K562 (cell line): ENCODE measurements around the gene WWC2. TPM values are rescaled to one million over a fixed set of nuclear protein-coding genes. Genes with fewer than 3 reads are reported as not detected.

ENCODE experiments used
- ATAC-seq: fragments of 200-7000 bp; cut with Tn5 transposase; 3 replicates; pipeline ENCODE4 v1.9.1; 2020; ENCODE audit warnings: moderate library complexity
- BruUV-seq: library from RNA; stranded (reverse); fragments of 400-500 nt; replicated peaks from 2 replicates; lab custom pipeline; 2021; lab: Mats Ljungman, UMichigan
- CTCF ChIA-PET: fragments of 300-600 bp; formaldehyde crosslinking; extraction: SDS; loops from one replicate; lab custom pipeline; 2021; ENCODE audit warnings: low intra/inter-chr PET ratio; lab: Yijun Ruan, JAX
- POLR2A ChIA-PET: fragments of 300-600, 350-650 bp; sonication (Branson Sonifier 250); formaldehyde crosslinking; extraction: SDS; loops from one replicate; lab custom pipeline; 2021; ENCODE audit warnings: antibody characterized with exemption, inconsistent platforms; lab: Yijun Ruan, JAX
- DNase-seq, 4 experiments: peaks; one replicate each; pipeline versions ENCODE4 v3.0.0 to v3.0.0-alpha.2; 2011 to 2018; ENCODE audit warnings: low spot score in 3 of 4, mixed read lengths in 3 of 4; ENCODE audit errors: extremely low read depth in 1 of 4
- FAIRE-seq: peaks from 2 replicates; lab custom pipeline; 2011; peaks lifted over from hg19 to GRCh38; lab: Jason Lieb, UNC
- H2AFZ ChIP-seq: 2 replicates; pipeline ENCODE4 v1.6.0; 2011; ENCODE audit warnings: low read depth, low read length, control low read depth, inconsistent platforms
- H3K27ac ChIP-seq: fragments of 200-600 bp; 3 replicates; pipeline ENCODE4 v1.8.0; 2011; ENCODE audit warnings: low read depth, mild to moderate bottlenecking, control low read depth, inconsistent platforms, low read length, moderate library complexity, mixed read lengths; ENCODE audit errors: extremely low read depth
- H3K27me3 ChIP-seq, 2 experiments: fragments of 300-600 bp in 1 of 2; 2 replicates in 1 of 2; 3 replicates in 1 of 2; pipeline versions ENCODE4 v1.6.0 to v1.8.0; 2011; ENCODE audit warnings: inconsistent platforms in 2 of 2, low read length in 2 of 2, mild to moderate bottlenecking in 1 of 2, mixed read lengths in 1 of 2, moderate library complexity in 1 of 2; ENCODE audit not compliant: control insufficient read depth in 2 of 2, insufficient read depth in 2 of 2
- H3K36me3 ChIP-seq: fragments of 300-600 bp; 3 replicates; pipeline ENCODE4 v1.8.0; 2011; ENCODE audit warnings: mild to moderate bottlenecking, low read length, inconsistent platforms; ENCODE audit not compliant: control insufficient read depth, insufficient read depth
- H3K4me1 ChIP-seq, 2 experiments: fragments of 200-600 bp in 1 of 2; replicated peaks in 1 of 2; 2 replicates in 1 of 2; 3 replicates in 1 of 2; pipeline versions ENCODE4 v1.5.1 to v1.8.0; 2011; ENCODE audit warnings: inconsistent platforms in 2 of 2, low read length in 2 of 2, mild to moderate bottlenecking in 1 of 2, mixed read lengths in 1 of 2, moderate library complexity in 1 of 2; ENCODE audit not compliant: control insufficient read depth in 2 of 2, insufficient read depth in 2 of 2
- H3K4me2 ChIP-seq: 2 replicates; pipeline ENCODE4 v1.6.1; 2011; ENCODE audit warnings: low read length, control low read depth, inconsistent platforms, mixed read lengths; ENCODE audit not compliant: insufficient read depth
- H3K4me3 ChIP-seq: fragments of 200-600 bp; sonication (generic), shearing (Covaris generic); 2 replicates; pipeline ENCODE4 v1.5.1; 2016; ENCODE audit warnings: control low read depth, inconsistent platforms
- H3K79me2 ChIP-seq: fragments of 200-600 bp; 3 replicates; pipeline ENCODE4 v1.8.0; 2011; ENCODE audit warnings: low read length, inconsistent platforms; ENCODE audit not compliant: control insufficient read depth, insufficient read depth
- H3K9ac ChIP-seq, 2 experiments: 2 replicates each; pipeline versions ENCODE4 v1.6.0 to v1.6.1; 2011; ENCODE audit warnings: low read depth in 2 of 2, low read length in 2 of 2, control low read depth in 1 of 2, inconsistent platforms in 1 of 2, mild to moderate bottlenecking in 1 of 2, mixed read lengths in 1 of 2; ENCODE audit not compliant: insufficient read depth in 1 of 2
- H3K9me1 ChIP-seq: one replicate; pipeline ENCODE4 v1.6.0; 2011; ENCODE audit warnings: inconsistent platforms, mild to moderate bottlenecking, low read length, moderate library complexity; ENCODE audit not compliant: control insufficient read depth, insufficient read depth
- H3K9me3 ChIP-seq: replicated peaks from 2 replicates; pipeline ENCODE4 v1.5.1; 2011; ENCODE audit warnings: low read depth, low read length, inconsistent platforms; ENCODE audit not compliant: control insufficient read depth, insufficient read depth
- H4K20me1 ChIP-seq: replicated peaks from 2 replicates; pipeline ENCODE4 v1.6.1; 2011; ENCODE audit warnings: low read length, inconsistent platforms, mixed read lengths; ENCODE audit not compliant: control insufficient read depth, insufficient read depth
- BMI1 ChIP-seq: fragments of 150-350 bp; IDR thresholded peaks from 2 replicates; pipeline ENCODE4 v1.6.1; 2014; ENCODE audit warnings: low read length
- CBFB ChIP-seq: sonication (generic); formaldehyde crosslinking; IDR thresholded peaks from 2 replicates; pipeline ENCODE4 v1.4.0; 2020; ENCODE audit warnings: mild to moderate bottlenecking, missing genetic modification reagents
- DACH1 ChIP-seq: fragments of 450-650 bp; IDR thresholded peaks from 2 replicates; pipeline ENCODE4 v1.6.1; 2018; ENCODE audit not compliant: partially characterized antibody
- FOXJ2 ChIP-seq: fragments of 200-800 bp; sonication (Bioruptor generic); IDR thresholded peaks from 2 replicates; pipeline ENCODE4 v1.6.1; 2016; ENCODE audit warnings: missing genetic modification characterization, missing compliant biosample characterization
- HNRNPUL1 ChIP-seq: fragments of 200-400 bp; formaldehyde crosslinking; IDR thresholded peaks from 2 replicates; pipeline ENCODE4 v1.6.1; 2017; ENCODE audit warnings: low read length
- MAZ ChIP-seq, 2 experiments: fragments of 450-650 bp in 1 of 2; sonication (generic) in 1 of 2; formaldehyde crosslinking; IDR thresholded peaks in 1 of 2; conservative IDR thresholded peaks in 1 of 2; 2 replicates each; pipeline versions ENCODE4 v1.4.0 to v1.5.0; 2020; ENCODE audit warnings: mild to moderate bottlenecking in 1 of 2, missing genetic modification reagents in 1 of 2
- NR2F6 ChIP-seq: fragments of 450-650 bp; formaldehyde crosslinking; IDR thresholded peaks from 2 replicates; pipeline ENCODE4 v1.4.0; 2020; ENCODE audit warnings: mild to moderate bottlenecking
- PURB ChIP-seq: sonication (generic); formaldehyde crosslinking; IDR thresholded peaks from 2 replicates; pipeline ENCODE4 v1.9.0; 2021; ENCODE audit warnings: low read depth, mild to moderate bottlenecking, missing genetic modification reagents
- SMAD2 ChIP-seq: fragments of 150-350 bp; IDR thresholded peaks from 2 replicates; pipeline ENCODE4 v1.6.1; 2014; ENCODE audit warnings: low read depth, mild to moderate bottlenecking, low read length
- U2AF2 ChIP-seq: fragments of 200-400 bp; formaldehyde crosslinking; optimal IDR thresholded peaks from 2 replicates; pipeline ENCODE3; 2017; ENCODE audit warnings: low read depth, mild to moderate bottlenecking, low read length
- UBTF ChIP-seq, 2 experiments: IDR thresholded peaks; 2 replicates each; pipeline ENCODE4 v1.6.1; 2012; ENCODE audit warnings: improper control_type of control experiment in 2 of 2, low read depth in 2 of 2, low read length in 2 of 2, borderline replicate concordance in 1 of 2
- ZNF175 ChIP-seq: fragments of 200-800 bp; sonication (Bioruptor generic); IDR thresholded peaks from 2 replicates; pipeline ENCODE4 v1.6.1; 2016; ENCODE audit warnings: low read depth, mild to moderate bottlenecking, missing genetic modification characterization, missing compliant biosample characterization
- ZNF217 ChIP-seq: sonication (generic); formaldehyde crosslinking; IDR thresholded peaks from 2 replicates; pipeline ENCODE4 v1.8.0; 2022; ENCODE audit warnings: mild to moderate bottlenecking, missing genetic modification reagents
- ZNF274 ChIP-seq: IDR thresholded peaks from 2 replicates; pipeline ENCODE4 v1.6.1; 2011; ENCODE audit warnings: low read depth, mild to moderate bottlenecking, low read length, moderate library complexity, borderline replicate concordance
- WGBS: fragments of 100-300 bp; shearing (Covaris generic); methylation state at CpG from one replicate; pipeline ENCODE4 v1.1.6; 2016; ENCODE audit warnings: low coverage, mixed read lengths; ENCODE audit not compliant: insufficient coverage; ENCODE audit errors: missing lambda C conversion rate; 5-methylcytosine and 5-hydroxymethylcytosine counted together
- in situ Hi-C: fragments of 300-500 bp; cut with MboI; formaldehyde crosslinking; loops from 4 replicates; pipeline ENCODE4 v1.15.0; 2018; ENCODE audit warnings: inconsistent platforms, mixed read lengths
- intact Hi-C: fragments of 100-400 bp; cut with micrococcal nuclease; formaldehyde crosslinking; loops from 2 replicates; pipeline ENCODE4 v1.14.2; 2022
- polyA plus RNA-seq, 8 experiments: library from polyadenylated mRNA; depleted of rRNA in 4 of 8; stranded (reverse) in 5 of 8; unstranded in 3 of 8; fragments of >200 nt; fragmentation: Nextera tagmentation in 2 of 8; fragmentation: Illumina TruSeq in 1 of 8; extraction: Ambion mirVana in 2 of 8; extraction: Trizol in 1 of 8; gene quantifications; 2 replicates each; pipeline versions ENCODE4 v1.2.1 to v1.2.3, GENCODE V29; 2011 to 2014; ENCODE audit warnings: inconsistent platforms in 1 of 8, missing spikeins in 1 of 8
- total RNA-seq, 7 experiments: library from RNA; depleted of rRNA in 6 of 7; stranded (reverse); fragments of >200 nt in 6 of 7; fragmentation: Illumina TruSeq in 2 of 7; extraction: Trizol in 2 of 7; gene quantifications; 2 replicates each; pipeline versions ENCODE4 v1.2.1 to v1.2.3, GENCODE V29; 2011 to 2021; ENCODE audit warnings: low replicate concordance in 1 of 7

WWC2 gene
- total and polyA plus RNA-seq, 9 of the 15 experiments (the other 6 are each of a cell fraction or from before 2014, with no cell fraction given), result 3.7 to 39.4 (median 19.6) TPM

DNA sequence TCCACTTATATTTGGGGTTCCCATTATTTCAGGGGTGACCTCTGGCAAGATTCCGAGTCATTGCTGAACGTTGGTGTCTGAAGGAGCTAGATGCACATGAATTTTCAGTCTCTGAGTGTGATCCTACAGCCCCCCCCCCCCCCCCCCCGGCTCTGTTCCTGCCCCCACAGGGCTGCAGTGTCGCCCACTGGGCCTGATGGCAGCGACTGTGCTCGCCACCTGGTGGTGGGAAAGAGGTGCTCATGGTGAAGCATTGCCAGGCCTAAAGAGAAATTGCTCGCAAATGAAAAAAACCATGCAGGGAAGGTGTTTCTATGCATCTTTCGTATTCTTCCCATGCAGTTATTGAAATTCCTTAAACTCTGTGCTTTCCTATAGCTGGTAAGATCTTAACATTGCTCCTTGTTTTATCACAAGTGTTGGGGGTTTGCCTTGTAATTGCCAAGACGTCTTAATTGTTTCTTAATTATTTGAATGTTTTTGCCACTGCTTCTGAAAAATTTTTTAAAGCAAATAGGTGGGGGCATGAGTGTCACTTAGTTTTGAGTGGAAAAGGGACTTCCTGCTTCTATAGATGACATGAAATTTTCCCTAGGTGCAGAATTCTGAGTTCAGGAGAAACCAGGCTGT lies 157.8 kb downstream of the WWC2 start:
- Histone ChIP-seq H3K4me2 (no peak overlapping the region), H3K9me3 (no peaks in the 10 kb centered on the region), H3K27me3 (no peaks in the 10 kb centered on the region), H3K4me3 (no peak overlapping the region), H4K20me1 (no peaks in the 10 kb centered on the region), H3K27ac (no peak overlapping the region), H3K79me2 (no peaks in the 10 kb centered on the region), H3K9ac (no peak overlapping the region), H3K9me1 (no peaks in the 10 kb centered on the region), H2AFZ (no peak overlapping the region), H3K36me3 (peaks cover 31% of the 10 kb centered on the region; the same call in 2 of the 3 replicates), H3K4me1 (no peaks in the 10 kb centered on the region; a peak in 1 of 5 replicates)
- WGBS, result 25% methylated on average over 8 of the region's 9 CpGs
- DNase-seq (peak; percentile 69 to 70 (median 70)), FAIRE-seq (no peak), ATAC-seq (peak; percentile 98)
- intact Hi-C loops (loop anchor here (1.0 kb wide), 1 partner anchor 184 kb away; no protein-coding TSS in a partner anchor), in situ Hi-C loops (loop anchor here (5.0 to 25.0 kb wide), 2 partner anchors 185 to 795 kb away; no protein-coding TSS in a partner anchor)
- no TSS peak for BruUV-seq
- ChIA-PET POLR2A (no interaction called here), CTCF (interaction anchor here (0.8 to 3.2 kb wide), 3 partner anchors 183 to 319 kb away, joined by 3 to 21 read pairs (median 11); no protein-coding TSS in a partner anchor)
- TF ChIP-seq DACH1, result no peak
- no peak for TF ChIP-seq ZNF217 (CRISPR knock-in tag)
- no peak for TF ChIP-seq CBFB (CRISPR knock-in tag)
- TF ChIP-seq U2AF2, result no peak
- no peak for TF ChIP-seq HNRNPUL1
- no peak for TF ChIP-seq FOXJ2 (tag)
- no peak for TF ChIP-seq SMAD2
- TF ChIP-seq BMI1, result no peak
- TF ChIP-seq MAZ (CRISPR knock-in tag; conservative IDR thresholded peaks at IDR 0.05 in 1 of 2, IDR thresholded peaks at IDR 0.05 in 1 of 2), result peak in 1 of 2 experiments; percentile 45; a peak in 1 of 4 replicates
- no peak for TF ChIP-seq NR2F6
- no peak for TF ChIP-seq PURB
- TF ChIP-seq UBTF (IDR thresholded peaks at IDR 0.05; ENCODE audit: borderline replicate concordance in 1 of 2, low read depth in 2 of 2, low read length in 2 of 2), result no peak
- TF ChIP-seq ZNF175 (CRISPR knock-in tag), result no peak
- no peak for TF ChIP-seq ZNF274
